PC-9 (cell line): Measurements from ENCODE around the gene GPR160. TPM values are rescaled to one million over a fixed set of nuclear protein-coding genes. Genes with fewer than 3 reads are reported as not detected.
A peak's percentile ranks its signal among the peaks of the same experiment; 100 is the strongest.

ENCODE experiments used
- BruUV-seq: library from RNA; stranded (reverse); fragments of 400-500 nt; replicated peaks from 2 replicates; lab custom pipeline; 2021; lab: Mats Ljungman, UMichigan
- CTCF ChIA-PET: fragments of 300-600 bp; sonication (Branson Sonifier 250); formaldehyde crosslinking; loops from one replicate; lab custom pipeline; 2022; ENCODE audit warnings: antibody characterized with exemption; lab: Charles Lee
- POLR2A ChIA-PET: fragments of 300-600 bp; sonication (Branson Sonifier 250); formaldehyde crosslinking; loops from one replicate; lab custom pipeline; 2022; ENCODE audit warnings: antibody characterized with exemption; ENCODE audit not compliant: unreplicated experiment; lab: Charles Lee
- DNase-seq, 2 experiments: peaks; one replicate each; pipeline versions ENCODE4 v3.0.0 to v3.0.0-alpha.2; 2015 to 2022; ENCODE audit warnings: mixed read lengths in 1 of 2
- H2AFZ ChIP-seq: fragments of 200-600 bp; sonication (generic); 2 replicates; pipeline ENCODE4 v1.8.1; 2017; ENCODE audit warnings: antibody characterized with exemption
- H3F3A ChIP-seq: fragments of 200-600 bp; sonication (generic); 2 replicates; pipeline ENCODE4 v1.8.1; 2017; ENCODE audit warnings: antibody characterized with exemption, mild to moderate bottlenecking, low read depth; ENCODE audit not compliant: insufficient read depth
- H3K27ac ChIP-seq: fragments of 200-600 bp; sonication (generic); 2 replicates; pipeline ENCODE4 v1.6.1; 2016; ENCODE audit warnings: mixed run types
- H3K27me3 ChIP-seq: fragments of 200-600 bp; sonication (generic); 2 replicates; pipeline ENCODE4 v1.6.1; 2016; ENCODE audit warnings: low read depth, mixed run types; ENCODE audit not compliant: insufficient read depth
- H3K36me3 ChIP-seq: fragments of 200-600 bp; sonication (generic); 2 replicates; pipeline ENCODE4 v1.6.1; 2016; ENCODE audit warnings: low read depth, mixed run types
- H3K4me1 ChIP-seq: fragments of 200-600 bp; sonication (generic); replicated peaks from 2 replicates; pipeline ENCODE4 v1.6.1; 2016; ENCODE audit warnings: mixed run types; ENCODE audit not compliant: insufficient read depth
- H3K4me2 ChIP-seq: fragments of 200-600 bp; sonication (generic); 2 replicates; pipeline ENCODE4 v1.6.1; 2017; ENCODE audit warnings: mixed run types
- H3K4me3 ChIP-seq: fragments of 200-600 bp; sonication (generic); 2 replicates; pipeline ENCODE4 v1.6.1; 2016; ENCODE audit warnings: mixed run types
- H3K79me2 ChIP-seq: fragments of 200-600 bp; sonication (generic); 2 replicates; pipeline ENCODE4 v1.6.1; 2017; ENCODE audit warnings: low read depth, mixed run types
- H3K9me2 ChIP-seq: fragments of 200-600 bp; sonication (generic); 2 replicates; pipeline ENCODE4 v1.8.1; 2017; ENCODE audit warnings: mild to moderate bottlenecking; ENCODE audit not compliant: insufficient read depth
- H3K9me3 ChIP-seq: fragments of 200-600 bp; sonication (generic); 2 replicates; pipeline ENCODE4 v1.8.1; 2016; ENCODE audit warnings: low read depth; ENCODE audit not compliant: insufficient read depth
- H4K20me1 ChIP-seq: fragments of 200-600 bp; sonication (generic); 2 replicates; pipeline ENCODE4 v1.8.1; 2017; ENCODE audit not compliant: insufficient read depth
- EZH2 ChIP-seq: fragments of 200-600 bp; sonication (generic); IDR thresholded peaks from 2 replicates; pipeline ENCODE4 v1.8.0; 2017; ENCODE audit warnings: antibody characterized with exemption, low read depth
- intact Hi-C: fragments of 100-400 bp; cut with micrococcal nuclease; formaldehyde crosslinking; loops from one replicate; pipeline ENCODE4 v1.10.0; 2022; ENCODE audit not compliant: unreplicated experiment
- total RNA-seq: library from RNA; stranded (reverse); gene quantifications from 2 replicates; pipeline ENCODE4 v1.2.3, GENCODE V29; 2021
- TF ChIP-seq, protein P1 (sequence below): fragments of 200-600 bp; sonication (generic); conservative IDR thresholded peaks from 2 replicates; pipeline ENCODE4 v1.6.1; 2017; ENCODE audit warnings: mixed run types, antibody characterized with exemption, mild to moderate bottlenecking, moderate library complexity

GPR160 gene
- total RNA-seq, 1 experiment from 2014 or later = 12.6 TPM

DNA sequence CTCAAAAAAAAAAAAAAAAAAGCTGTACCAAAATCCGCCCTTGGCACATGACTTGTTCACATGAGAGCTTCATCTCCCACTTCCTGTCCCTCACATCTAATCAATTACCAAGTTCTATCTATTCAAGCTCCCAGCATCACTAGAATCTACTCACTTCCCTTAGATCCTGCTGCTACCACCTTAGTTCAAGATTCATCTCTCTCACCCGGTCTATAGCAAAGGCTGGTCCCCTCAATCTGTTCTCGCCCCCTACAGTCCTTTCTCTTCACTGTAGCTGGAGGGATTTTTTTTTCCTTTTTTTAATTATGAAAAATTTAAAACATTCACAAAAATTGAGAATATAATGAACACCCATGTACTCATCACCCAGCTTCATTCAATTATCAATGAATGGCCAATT, 16.7 kb upstream of the GPR160 start:
- no peaks in the 10 kb centered on the region for H3F3A ChIP-seq
- no peak overlapping the region for H3K4me3 ChIP-seq
- intact Hi-C loops = no loop called here
- H3K79me2 ChIP-seq = no peaks in the 10 kb centered on the region
- H3K9me2 ChIP-seq = no peaks in the 10 kb centered on the region
- POLR2A ChIA-PET = no interaction called here
- CTCF ChIA-PET = no interaction called here
- H3K9me3 ChIP-seq = no peaks in the 10 kb centered on the region
- BruUV-seq = no TSS peak
- no peaks in the 10 kb centered on the region for H4K20me1 ChIP-seq
- no peak overlapping the region for H3K4me2 ChIP-seq
- no peaks in the 10 kb centered on the region for H3K36me3 ChIP-seq
- H2AFZ ChIP-seq = no peak overlapping the region
- no peaks in the 10 kb centered on the region for H3K4me1 ChIP-seq
- TF ChIP-seq, protein P1, sequence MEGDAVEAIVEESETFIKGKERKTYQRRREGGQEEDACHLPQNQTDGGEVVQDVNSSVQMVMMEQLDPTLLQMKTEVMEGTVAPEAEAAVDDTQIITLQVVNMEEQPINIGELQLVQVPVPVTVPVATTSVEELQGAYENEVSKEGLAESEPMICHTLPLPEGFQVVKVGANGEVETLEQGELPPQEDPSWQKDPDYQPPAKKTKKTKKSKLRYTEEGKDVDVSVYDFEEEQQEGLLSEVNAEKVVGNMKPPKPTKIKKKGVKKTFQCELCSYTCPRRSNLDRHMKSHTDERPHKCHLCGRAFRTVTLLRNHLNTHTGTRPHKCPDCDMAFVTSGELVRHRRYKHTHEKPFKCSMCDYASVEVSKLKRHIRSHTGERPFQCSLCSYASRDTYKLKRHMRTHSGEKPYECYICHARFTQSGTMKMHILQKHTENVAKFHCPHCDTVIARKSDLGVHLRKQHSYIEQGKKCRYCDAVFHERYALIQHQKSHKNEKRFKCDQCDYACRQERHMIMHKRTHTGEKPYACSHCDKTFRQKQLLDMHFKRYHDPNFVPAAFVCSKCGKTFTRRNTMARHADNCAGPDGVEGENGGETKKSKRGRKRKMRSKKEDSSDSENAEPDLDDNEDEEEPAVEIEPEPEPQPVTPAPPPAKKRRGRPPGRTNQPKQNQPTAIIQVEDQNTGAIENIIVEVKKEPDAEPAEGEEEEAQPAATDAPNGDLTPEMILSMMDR = 0 out of 2 replicates have a peak, but pooled peaks have one; percentile 23
- TF ChIP-seq EZH2 = no peak
- no peak for DNase-seq
- H3K27me3 ChIP-seq = no peaks in the 10 kb centered on the region
- no peak overlapping the region for H3K27ac ChIP-seq

DNA sequence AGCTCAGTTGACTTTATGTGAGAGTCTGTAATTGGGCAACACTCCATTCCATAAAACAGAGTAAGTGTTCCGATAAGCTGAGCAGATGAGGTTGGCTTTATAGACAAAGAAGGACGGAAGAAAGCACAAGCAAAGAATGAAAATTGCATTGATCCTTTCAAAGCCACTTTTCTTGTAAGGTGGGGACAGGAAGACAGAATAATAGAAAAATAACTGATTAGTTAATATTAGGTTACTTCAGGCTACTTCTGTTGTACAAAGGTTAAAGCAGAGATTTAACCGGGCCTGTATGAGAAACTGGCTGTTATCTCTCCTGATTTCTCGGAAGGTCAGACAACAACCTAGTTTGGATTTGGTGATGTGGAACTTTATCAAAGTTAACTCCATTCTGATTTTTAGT, 15.5 kb upstream of the GPR160 start:
- ChIA-PET POLR2A (interaction anchor here (0.5 kb wide), 1 partner anchor 1484 kb away, joined by 3 read pairs; no protein-coding TSS in a partner anchor), CTCF (no interaction called here)
- TF ChIP-seq, protein P1 = no peak
- TF ChIP-seq EZH2 = no peak
- no peak overlapping the region for H3K4me2 ChIP-seq
- H3K9me3 ChIP-seq = no peaks in the 10 kb centered on the region
- no peaks in the 10 kb centered on the region for H3K79me2 ChIP-seq
- H3F3A ChIP-seq = no peaks in the 10 kb centered on the region
- DNase-seq = no peak
- no peak overlapping the region for H3K4me3 ChIP-seq
- no peaks in the 10 kb centered on the region for H3K4me1 ChIP-seq
- H3K36me3 ChIP-seq = no peaks in the 10 kb centered on the region
- H4K20me1 ChIP-seq = no peaks in the 10 kb centered on the region
- intact Hi-C loops = no loop called here
- no peak overlapping the region for H2AFZ ChIP-seq
- no peaks in the 10 kb centered on the region for H3K27me3 ChIP-seq
- BruUV-seq = no TSS peak
- H3K27ac ChIP-seq = no peak overlapping the region
- no peaks in the 10 kb centered on the region for H3K9me2 ChIP-seq

DNA sequence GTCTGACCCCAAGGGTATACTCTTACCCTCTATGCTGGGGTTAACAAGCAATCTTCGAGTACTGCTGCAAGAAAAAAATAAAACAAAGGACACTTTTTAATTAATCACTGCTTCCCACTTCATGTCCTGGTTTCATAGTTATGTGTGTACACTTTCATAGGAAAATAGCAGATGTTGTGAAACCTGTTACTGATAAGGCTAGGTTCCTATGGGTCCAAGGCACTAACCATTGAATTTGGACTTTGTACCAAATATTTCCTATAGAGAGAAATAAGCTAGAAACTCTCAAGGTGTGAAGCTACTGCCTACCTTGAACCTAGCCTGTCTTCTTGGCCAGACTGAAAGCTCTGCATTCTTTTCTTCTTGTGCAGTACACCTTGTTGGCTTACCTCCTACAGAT, 14.6 kb upstream of the GPR160 start:
- Histone ChIP-seq H3K79me2 (no peaks in the 10 kb centered on the region), H4K20me1 (no peaks in the 10 kb centered on the region), H3K4me2 (no peak overlapping the region), H3K4me1 (no peaks in the 10 kb centered on the region), H2AFZ (no peak overlapping the region), H3K4me3 (no peak overlapping the region), H3K9me3 (no peaks in the 10 kb centered on the region), H3K27me3 (no peaks in the 10 kb centered on the region), H3K36me3 (no peaks in the 10 kb centered on the region), H3K27ac (no peak overlapping the region), H3K9me2 (no peaks in the 10 kb centered on the region), H3F3A (no peaks in the 10 kb centered on the region)
- ChIA-PET CTCF (no interaction called here), POLR2A (no interaction called here)
- intact Hi-C loops = no loop called here
- no peak for DNase-seq
- no TSS peak for BruUV-seq
- TF ChIP-seq, protein P1 = no peak
- TF ChIP-seq EZH2 = no peak
